ENCODE results near the gene BCL7A. TPM values are rescaled to one million over a fixed set of nuclear protein-coding genes. Genes with fewer than 3 reads are reported as not detected.

The BCL7A gene
- total RNA-seq, 1 experiment from 2014 or later: 31.6 TPM

GRCh38 chr12:122063694-122064024 is 42.0 kb downstream of the BCL7A start:
- peaks cover 13% of the 10 kb centered on the region; the same call in 1 of the 2 replicates for H3K36me3 ChIP-seq (ENCODE audit: low read depth, low read length)
- H3K9ac ChIP-seq (ENCODE audit: low read length): peak overlapping the region; percentile 56
- H3K27me3 ChIP-seq (ENCODE audit: low read length): no peaks in the 10 kb centered on the region
- no peaks in the 10 kb centered on the region for H4K20me1 ChIP-seq (ENCODE audit: low read length)
- peaks cover 17% of the 10 kb centered on the region for H3F3A ChIP-seq (ENCODE audit: low read length, unreplicated experiment)
- peak overlapping the region; percentile 63; the same call in 1 of the 2 replicates for H2AFZ ChIP-seq (ENCODE audit: low read length)
- H3K9me3 ChIP-seq (ENCODE audit: low read length): no peaks in the 10 kb centered on the region
- peak overlapping the region; percentile 55 for H3K4me2 ChIP-seq (ENCODE audit: low read length)
- no peak overlapping the region; the same call in 1 of the 2 replicates for H3K4me3 ChIP-seq (ENCODE audit: low read length)
- intact Hi-C loops (cut with micrococcal nuclease): loop anchor here (2.0 kb wide), 2 partner anchors 47 to 59 kb away; no protein-coding TSS in a partner anchor
- no peaks in the 10 kb centered on the region for H3K79me2 ChIP-seq (ENCODE audit: low read length)
- no peak for DNase-seq
- peak overlapping the region; percentile 83 for H3K27ac ChIP-seq (ENCODE audit: low read length)
- BruUV-seq (replicated peaks): no TSS peak
- CTCF ChIA-PET: interaction anchor here (0.8 to 1.1 kb wide), 4 partner anchors 9 to 18 kb away, joined by 3 to 5 read pairs (median 4); no protein-coding TSS in a partner anchor
- POLR2A ChIA-PET (ENCODE audit: unreplicated experiment): interaction anchor here (1.2 kb wide), 1 partner anchor 17 kb away, joined by 6 read pairs; no protein-coding TSS in a partner anchor
- TF ChIP-seq EZH2phosphoT487 (IDR thresholded peaks at IDR 0.05; ENCODE audit: borderline replicate concordance, low read length) (no peak), CTCF (conservative IDR thresholded peaks at IDR 0.05; ENCODE audit: low read depth, low read length) (no peak), EZH2 (IDR thresholded peaks at IDR 0.05; ENCODE audit: low read length, unreplicated experiment) (no peak)
- ATAC-seq: no peak
- peaks cover 38% of the 10 kb centered on the region for H3K4me1 ChIP-seq (ENCODE audit: insufficient read depth, low read length)
- H3K9me2 ChIP-seq (replicated peaks; ENCODE audit: low read length): no peaks in the 10 kb centered on the region

GRCh38 chr12:122064025-122064777 is 42.5 kb downstream of the BCL7A start:
- ChIA-PET CTCF (no interaction called here), POLR2A (ENCODE audit: unreplicated experiment) (no interaction called here)
- no peak overlapping the region for H3K4me3 ChIP-seq (ENCODE audit: low read length)
- no peaks in the 10 kb centered on the region for H4K20me1 ChIP-seq (ENCODE audit: low read length)
- H3K9me3 ChIP-seq (ENCODE audit: low read length): no peaks in the 10 kb centered on the region
- H3K9ac ChIP-seq (ENCODE audit: low read length): no peak overlapping the region
- DNase-seq (peak; percentile 82), ATAC-seq (peak; percentile 32)
- TF ChIP-seq EZH2 (IDR thresholded peaks at IDR 0.05; ENCODE audit: low read length, unreplicated experiment) (no peak), CTCF (conservative IDR thresholded peaks at IDR 0.05; ENCODE audit: low read depth, low read length) (peak; percentile 57)
- peak overlapping the region; percentile 55; the same call in 1 of the 2 replicates for H3K4me2 ChIP-seq (ENCODE audit: low read length)
- H3K36me3 ChIP-seq (ENCODE audit: low read depth, low read length): peaks cover 10% of the 10 kb centered on the region; the same call in 1 of the 2 replicates
- no peaks in the 10 kb centered on the region for H3K27me3 ChIP-seq (ENCODE audit: low read length)
- intact Hi-C loops (cut with micrococcal nuclease): no loop called here
- H2AFZ ChIP-seq (ENCODE audit: low read length): no peak overlapping the region
- peaks cover 17% of the 10 kb centered on the region for H3F3A ChIP-seq (ENCODE audit: low read length, unreplicated experiment)
- BruUV-seq (replicated peaks): no TSS peak
- peaks cover 38% of the 10 kb centered on the region for H3K4me1 ChIP-seq (ENCODE audit: insufficient read depth, low read length)
- H3K27ac ChIP-seq (ENCODE audit: low read length): peak overlapping the region; percentile 83
- H3K9me2 ChIP-seq (replicated peaks; ENCODE audit: low read length): no peaks in the 10 kb centered on the region
- no peaks in the 10 kb centered on the region for H3K79me2 ChIP-seq (ENCODE audit: low read length)
